ENCODE data around the gene MMEL1. TPM values are rescaled to one million over a fixed set of nuclear protein-coding genes. Genes with fewer than 3 reads are reported as not detected.
"Not testable (repeated sequence)": the region's sequence is repeated elsewhere in the genome, so short reads cannot be mapped to it uniquely, and the experiment has no call there.

The MMEL1 gene
- polyA plus RNA-seq, 3 donors, result 3.2 to 3.7 (median 3.3) TPM

DNA sequence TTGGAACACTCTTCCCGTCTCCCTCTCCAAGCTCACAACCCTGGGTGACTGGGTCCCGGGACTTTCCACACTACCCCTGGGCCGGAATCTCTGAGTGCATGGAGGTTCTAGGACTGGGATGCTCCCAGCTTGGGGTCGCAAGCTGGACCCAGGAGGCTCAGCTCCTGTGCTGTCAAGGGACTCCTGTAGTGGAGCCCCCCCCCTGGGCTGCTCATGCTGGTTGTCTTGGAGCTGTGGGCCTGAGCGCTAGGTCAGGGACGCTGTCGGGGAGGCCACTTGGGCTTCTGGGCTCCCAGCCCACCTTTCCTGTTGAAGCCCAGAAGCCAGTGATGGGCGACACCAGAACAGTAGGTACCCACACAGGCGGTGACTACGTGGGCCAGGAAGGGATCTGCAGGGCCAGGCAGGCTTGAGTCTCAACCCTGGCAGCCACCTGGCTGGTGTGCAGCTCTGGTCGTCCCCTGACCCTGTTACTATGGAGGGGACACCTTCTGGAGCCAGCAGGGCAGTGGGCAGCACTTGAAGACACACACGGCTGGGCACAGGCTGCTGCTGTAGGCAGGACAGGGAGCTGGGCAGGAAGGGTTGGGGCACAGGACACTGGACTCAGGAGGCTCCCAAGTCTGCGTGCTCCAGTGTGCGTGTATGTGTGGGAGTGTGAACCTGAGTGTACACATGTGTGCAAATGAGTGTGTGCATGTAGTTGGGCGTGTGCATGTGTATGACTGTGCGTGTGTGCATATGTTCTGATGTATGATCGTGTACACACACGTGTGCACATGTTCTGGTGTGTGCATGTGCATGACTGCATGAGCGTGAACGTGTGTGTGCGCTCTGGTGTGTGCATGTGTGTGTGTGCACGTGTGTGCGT lies 3.0 kb downstream of the MMEL1 start:
- DNase-seq, result no peak

GRCh38 chr1:2628933-2629626 lies 3.7 kb downstream of the MMEL1 start:
- DNase-seq, result peak; percentile 20

DNA sequence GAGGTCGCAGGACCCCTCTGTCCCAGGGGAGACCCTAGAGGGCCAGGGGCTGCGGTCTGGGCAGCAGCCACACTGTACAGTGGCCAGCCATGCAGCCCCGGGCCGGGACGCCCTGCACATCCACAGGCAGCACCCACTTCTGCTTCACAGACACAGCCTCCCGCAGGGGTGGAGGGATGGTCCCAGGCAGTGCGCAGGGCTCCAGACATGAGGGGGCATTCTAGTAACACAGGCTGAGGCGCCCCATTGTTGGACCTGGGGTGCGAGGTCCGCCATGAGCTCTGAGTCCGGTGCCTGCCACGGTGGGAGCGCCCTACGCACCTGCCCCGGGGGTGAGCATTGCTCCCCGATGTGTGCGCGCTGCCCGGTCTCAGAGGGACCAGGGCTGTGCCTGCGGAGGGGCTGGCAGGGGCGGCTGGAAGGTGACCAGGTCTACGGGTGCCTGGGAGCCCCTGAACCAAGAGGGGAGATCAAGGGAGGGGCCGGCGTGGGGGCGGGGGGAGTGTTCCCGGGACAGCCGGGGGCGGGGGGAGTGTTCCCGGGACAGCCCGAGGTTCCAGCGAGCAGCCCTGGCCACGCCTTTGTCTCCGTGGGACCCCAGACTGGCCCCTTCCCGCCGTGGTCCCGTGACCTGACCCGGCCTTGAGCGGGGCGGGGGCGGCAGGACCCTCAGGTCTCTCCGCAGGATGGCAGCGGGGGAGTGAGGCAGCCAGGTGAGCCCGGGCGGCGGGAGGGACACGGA lies 4.5 kb downstream of the MMEL1 start:
- DNase-seq, result no peak

DNA sequence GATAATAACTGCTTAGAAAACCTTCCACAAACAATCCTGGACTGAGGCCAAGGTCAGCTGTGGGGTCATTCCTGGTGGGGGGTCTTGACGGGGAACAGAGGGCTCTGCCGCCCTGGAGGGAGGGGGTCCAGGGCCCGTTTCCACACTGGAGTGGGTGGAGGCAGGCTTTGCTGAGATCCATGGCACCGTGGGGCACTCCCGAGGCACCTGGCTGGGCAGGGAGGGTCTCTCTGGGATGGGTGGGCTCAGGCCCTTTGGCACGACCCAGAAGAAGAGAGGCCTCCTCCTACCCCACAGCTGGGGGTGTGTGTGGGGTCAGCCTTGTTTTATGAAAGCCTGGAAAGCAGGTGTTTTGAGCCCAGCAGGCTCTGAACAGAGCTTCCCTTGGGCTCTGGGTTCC lies 5.1 kb downstream of the MMEL1 start:
- no peak for DNase-seq

GRCh38 chr1:2625748-2626147 lies 7.1 kb downstream of the MMEL1 start:
- DNase-seq, result not testable (repeated sequence)

GRCh38 chr1:2625311-2625710 lies 7.5 kb downstream of the MMEL1 start:
- no peak for DNase-seq

DNA sequence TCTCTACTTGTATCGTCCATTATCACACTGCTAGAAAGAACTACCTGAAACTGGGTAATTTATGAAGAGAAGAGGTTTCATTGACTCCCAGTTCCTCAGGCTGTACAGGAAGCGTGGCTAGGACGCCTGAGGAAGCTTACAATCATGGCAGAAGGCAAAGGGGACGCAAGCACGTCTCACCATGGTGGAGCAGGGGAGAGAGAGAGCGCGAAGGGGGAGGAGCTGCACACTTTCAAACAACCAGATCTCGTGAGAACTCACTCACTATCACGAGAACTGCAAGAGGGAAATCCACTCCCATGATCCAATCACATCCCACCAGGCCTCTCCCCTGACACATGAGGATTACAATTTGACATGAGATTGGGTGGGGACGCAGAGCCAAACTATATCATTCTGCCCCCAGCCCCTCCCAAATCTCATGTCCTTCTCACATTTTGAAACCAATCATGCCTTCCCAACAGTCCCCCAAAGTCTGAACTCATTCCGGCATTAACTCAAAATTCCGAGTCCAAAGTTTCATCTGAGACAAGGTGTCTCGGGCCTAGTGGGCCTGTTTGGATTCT lies 8.0 kb downstream of the MMEL1 start:
- DNase-seq, result no peak

- no peak for DNase-seq
Measured at GRCh38 chr1:2623571-2624337, 9.1 kb downstream of the MMEL1 start.

DNA sequence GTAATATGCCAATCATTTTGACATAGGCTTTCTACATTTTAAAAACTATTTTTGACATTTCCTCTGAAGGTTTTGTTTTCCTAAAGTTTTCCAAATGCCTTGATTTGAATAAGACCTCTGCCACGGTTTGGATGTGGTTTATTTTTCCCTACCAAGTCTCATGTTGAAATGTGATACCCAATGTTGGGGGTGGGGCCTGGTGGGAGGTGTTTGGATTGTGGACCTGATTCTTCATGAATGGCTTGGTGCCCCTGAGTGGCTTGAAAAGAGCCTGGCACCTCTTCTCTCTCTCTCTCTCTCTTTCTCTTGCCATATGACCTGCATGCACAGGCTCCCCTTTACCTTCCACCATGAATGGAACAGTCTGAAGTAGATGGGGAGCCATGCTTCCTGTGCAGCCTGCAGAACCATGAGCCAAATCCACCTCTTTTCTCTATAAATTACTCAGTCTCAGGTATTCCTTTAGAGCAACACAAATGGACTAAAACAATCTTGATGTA lies 14.8 kb downstream of the MMEL1 start:
- DNase-seq, result peak; percentile 17

- DNase-seq, result no peak
Measured at GRCh38 chr1:2614145-2614544, 18.7 kb downstream of the MMEL1 start.

GRCh38 chr1:2612591-2613365 lies 20.0 kb downstream of the MMEL1 start:
- no peak for DNase-seq

DNA sequence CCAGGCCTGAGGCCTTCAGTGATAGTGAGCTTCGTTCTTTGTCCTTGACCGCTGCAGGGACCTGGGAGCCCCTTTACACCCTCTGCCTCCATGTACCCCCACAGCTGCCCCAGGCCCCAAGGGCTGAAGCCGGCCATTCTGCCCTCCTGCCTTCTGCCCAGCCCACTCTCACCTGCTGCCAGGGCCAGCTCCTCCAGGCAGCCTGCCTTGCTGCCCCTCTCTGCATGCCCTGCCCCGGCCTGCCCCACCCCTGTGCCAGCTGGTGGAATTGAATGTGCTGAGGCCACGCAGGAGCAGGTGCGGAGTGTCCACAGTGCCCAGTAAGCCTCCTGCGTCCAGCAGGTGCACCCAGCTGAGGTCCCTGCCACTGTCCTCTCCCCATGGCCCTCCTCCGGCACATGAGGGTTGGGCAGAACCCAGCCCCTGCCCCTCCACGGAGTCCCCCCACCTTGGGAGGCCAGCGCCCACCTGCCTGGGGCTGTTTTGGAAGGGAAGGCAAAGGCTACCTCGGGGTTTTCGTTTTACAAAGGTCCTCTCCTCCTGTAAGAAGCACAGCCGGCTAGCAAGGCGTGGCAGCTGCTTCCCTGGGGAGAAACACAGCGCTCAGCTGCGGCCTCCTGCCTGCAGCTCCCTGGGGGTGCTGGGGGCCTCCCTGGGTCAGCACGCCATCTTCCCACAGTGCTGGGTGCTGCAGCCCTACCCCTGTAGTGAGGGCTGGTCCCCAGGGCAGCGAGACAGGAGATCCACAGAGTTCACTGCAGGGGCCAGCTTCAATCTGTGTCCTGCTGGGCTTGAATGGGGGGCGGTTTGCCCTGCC lies 21.0 kb downstream of the MMEL1 start:
- DNase-seq, result no peak

DNA sequence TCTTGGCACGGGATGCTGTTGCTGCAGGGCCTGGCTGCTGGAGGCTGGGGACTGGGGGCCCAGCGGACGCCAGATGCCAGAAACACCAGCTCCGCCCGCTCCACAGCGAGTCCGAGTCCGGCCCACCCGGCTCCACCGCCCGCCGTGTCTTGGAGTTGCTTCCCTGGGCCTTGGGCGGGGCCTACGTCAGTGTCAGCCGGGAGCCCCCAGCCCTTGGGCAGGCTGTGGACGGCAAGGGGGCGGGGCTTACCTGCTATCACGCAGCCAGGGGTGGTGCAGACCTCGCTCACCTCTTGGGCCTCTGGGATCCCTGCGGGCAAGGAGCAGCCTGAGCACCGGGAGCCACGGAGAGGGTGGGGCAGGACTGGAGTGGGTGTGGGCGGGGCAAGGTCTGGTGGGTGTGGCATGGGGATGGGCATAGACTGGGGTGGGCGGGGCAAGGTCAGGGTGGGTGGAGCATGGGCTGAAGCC lies 21.8 kb downstream of the MMEL1 start:
- DNase-seq, result peak; percentile 31

- DNase-seq, result no peak
Measured at GRCh38 chr1:2610036-2610959, 22.5 kb downstream of the MMEL1 start.

GRCh38 chr1:2609319-2610035 lies 23.3 kb downstream of the MMEL1 start:
- no peak for DNase-seq

- no peak for DNase-seq
Measured at GRCh38 chr1:2607641-2608091, 25.1 kb downstream of the MMEL1 start.

- no peak for DNase-seq
Measured at GRCh38 chr1:2606881-2607621, 25.8 kb downstream of the MMEL1 start.
